ENCODE results near the gene KIF24.
"Not testable (repeated sequence)": the region's sequence is repeated elsewhere in the genome, so short reads cannot be mapped to it uniquely, and the experiment has no call there.

The KIF24 gene
- total RNA-seq, result 1.8 to 1.9 reads per million in 2 donors

- peak; percentile 87 for DNase-seq
These were observed at the start of gene KIF24, which contains the start of gene NUDT2 for GRCh38 chr9:34328987-34329832. Gene KIF24 (minus strand): TSS chr9:34329268. CDS start chr9:34311346, 17,922 bp downstream. Gene NUDT2 (plus strand): TSS chr9:34329569. CDS start chr9:34339040, 9,471 bp downstream.

GRCh38 chr9:34378376-34379060, 49.5 kb upstream of the KIF24 start:
- DNase-seq, result no peak

GRCh38 chr9:34377404-34377746, 48.3 kb upstream of the KIF24 start:
- no peak for DNase-seq

GRCh38 chr9:34376596-34377403, 47.7 kb upstream of the KIF24 start, which contains the start of gene MYORG:
Gene MYORG (minus strand): TSS chr9:34376898. CDS start chr9:34372943, 3,955 bp downstream.
- DNase-seq, result peak; percentile 89

- no peak for DNase-seq
These were observed 47.0 kb upstream of the KIF24 start for GRCh38 chr9:34375901-34376595.

GRCh38 chr9:34374905-34375552, 46.0 kb upstream of the KIF24 start:
- DNase-seq, result no peak

GRCh38 chr9:34374339-34374738, 45.3 kb upstream of the KIF24 start:
- DNase-seq, result no peak

- no peak for DNase-seq
These were observed 44.7 kb upstream of the KIF24 start for GRCh38 chr9:34373749-34374148.

GRCh38 chr9:34372467-34373011, 43.5 kb upstream of the KIF24 start:
- DNase-seq, result no peak

GRCh38 chr9:34371886-34372466, 42.9 kb upstream of the KIF24 start:
- no peak for DNase-seq

- no peak for DNase-seq
These were observed 42.2 kb upstream of the KIF24 start for GRCh38 chr9:34370970-34371880.

- DNase-seq, result no peak
These were observed 41.4 kb upstream of the KIF24 start for GRCh38 chr9:34370335-34370969.

- DNase-seq, result no peak
These were observed 40.6 kb upstream of the KIF24 start for GRCh38 chr9:34369636-34370035.

GRCh38 chr9:34368796-34369195, 39.7 kb upstream of the KIF24 start:
- not testable (repeated sequence) for DNase-seq

GRCh38 chr9:34367751-34368410, 38.8 kb upstream of the KIF24 start:
- not testable (repeated sequence) for DNase-seq

- no peak for DNase-seq
These were observed 37.3 kb upstream of the KIF24 start for GRCh38 chr9:34366365-34366764.

GRCh38 chr9:34365282-34365681, 36.2 kb upstream of the KIF24 start:
- DNase-seq, result no peak

- DNase-seq, result no peak
These were observed 34.7 kb upstream of the KIF24 start for GRCh38 chr9:34363619-34364351.

Measured in activated gamma-delta T cell (primary cell).